GM12864 (cell line): ENCODE data around the gene ROMO1.
"Not testable (repeated sequence)": the region's sequence is repeated elsewhere in the genome, so short reads cannot be mapped to it uniquely, and the experiment has no call there.

ENCODE experiments used
- DNase-seq: peaks from one replicate; pipeline ENCODE4 v3.0.0-alpha.2; 2011; ENCODE audit warnings: low read depth
- H3K4me3 ChIP-seq: 2 replicates; pipeline ENCODE4 v1.5.1; 2011; ENCODE audit warnings: mild to moderate bottlenecking, low read depth, low read length, control low read depth
- TF ChIP-seq, protein P1 (sequence below): IDR thresholded peaks from 2 replicates; pipeline ENCODE4 v1.5.1; 2011; ENCODE audit warnings: low read depth, mild to moderate bottlenecking, moderate library complexity, low read length, control low read depth, inconsistent platforms; ENCODE audit errors: missing control alignments

Gene ROMO1

DNA sequence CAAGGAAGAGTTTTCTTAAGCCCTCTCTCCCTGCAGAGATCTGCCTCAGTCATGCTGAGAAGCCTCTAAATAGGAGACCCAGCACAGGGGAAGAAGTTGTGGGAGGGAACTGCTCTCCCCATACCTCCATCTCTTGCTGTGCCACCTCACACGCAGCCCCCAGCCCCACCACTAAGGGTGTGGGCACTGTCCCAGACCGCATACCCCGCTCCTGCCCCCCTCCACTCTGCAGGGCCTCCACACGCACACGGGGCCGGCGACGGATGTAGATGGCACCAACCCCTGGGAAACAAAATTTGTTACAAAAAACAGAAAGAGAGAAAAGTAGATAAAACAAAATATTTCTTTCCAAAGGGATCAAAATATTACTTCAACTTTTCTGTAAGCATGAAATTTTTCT, 24.3 kb upstream of the ROMO1 start:
- no peak for DNase-seq
- TF ChIP-seq, protein P1, sequence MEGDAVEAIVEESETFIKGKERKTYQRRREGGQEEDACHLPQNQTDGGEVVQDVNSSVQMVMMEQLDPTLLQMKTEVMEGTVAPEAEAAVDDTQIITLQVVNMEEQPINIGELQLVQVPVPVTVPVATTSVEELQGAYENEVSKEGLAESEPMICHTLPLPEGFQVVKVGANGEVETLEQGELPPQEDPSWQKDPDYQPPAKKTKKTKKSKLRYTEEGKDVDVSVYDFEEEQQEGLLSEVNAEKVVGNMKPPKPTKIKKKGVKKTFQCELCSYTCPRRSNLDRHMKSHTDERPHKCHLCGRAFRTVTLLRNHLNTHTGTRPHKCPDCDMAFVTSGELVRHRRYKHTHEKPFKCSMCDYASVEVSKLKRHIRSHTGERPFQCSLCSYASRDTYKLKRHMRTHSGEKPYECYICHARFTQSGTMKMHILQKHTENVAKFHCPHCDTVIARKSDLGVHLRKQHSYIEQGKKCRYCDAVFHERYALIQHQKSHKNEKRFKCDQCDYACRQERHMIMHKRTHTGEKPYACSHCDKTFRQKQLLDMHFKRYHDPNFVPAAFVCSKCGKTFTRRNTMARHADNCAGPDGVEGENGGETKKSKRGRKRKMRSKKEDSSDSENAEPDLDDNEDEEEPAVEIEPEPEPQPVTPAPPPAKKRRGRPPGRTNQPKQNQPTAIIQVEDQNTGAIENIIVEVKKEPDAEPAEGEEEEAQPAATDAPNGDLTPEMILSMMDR: no peak
- H3K4me3 ChIP-seq: no peak overlapping the region

DNA sequence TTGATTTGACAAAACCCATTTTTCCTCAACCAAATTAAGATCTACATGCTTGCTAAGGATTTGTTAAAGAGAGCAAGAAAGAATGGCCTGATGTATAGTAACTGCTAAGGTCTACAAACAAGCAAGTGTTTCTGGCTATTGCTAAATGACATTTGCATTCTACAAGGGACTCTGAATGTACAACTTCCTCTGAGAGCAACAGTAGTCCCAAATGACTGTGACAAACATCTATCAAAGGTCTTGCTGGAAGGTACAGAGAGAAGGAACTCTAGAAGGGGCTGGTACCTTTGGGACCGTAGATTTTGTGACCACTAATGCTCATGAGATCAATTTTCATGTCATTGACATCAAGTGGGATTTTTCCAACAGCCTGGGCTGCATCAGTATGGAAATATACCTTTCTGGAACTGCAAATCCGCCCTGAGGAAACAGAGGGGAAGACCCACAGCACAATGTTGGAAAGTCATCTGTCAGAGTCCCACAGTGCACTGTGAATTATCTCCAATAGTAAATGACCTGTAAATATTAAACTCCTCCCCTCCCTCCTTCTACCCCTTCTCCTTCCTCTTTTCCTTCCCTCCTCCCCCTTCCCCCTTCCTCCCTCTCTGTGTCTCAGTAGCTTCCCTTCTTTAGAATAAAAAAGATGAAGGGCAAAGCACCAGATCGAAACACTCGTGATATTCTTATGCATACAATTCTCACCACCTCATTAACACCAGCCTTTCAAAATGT, 18.6 kb upstream of the ROMO1 start:
- TF ChIP-seq, protein P1: no peak
- DNase-seq: no peak
- no peak overlapping the region for H3K4me3 ChIP-seq

DNA sequence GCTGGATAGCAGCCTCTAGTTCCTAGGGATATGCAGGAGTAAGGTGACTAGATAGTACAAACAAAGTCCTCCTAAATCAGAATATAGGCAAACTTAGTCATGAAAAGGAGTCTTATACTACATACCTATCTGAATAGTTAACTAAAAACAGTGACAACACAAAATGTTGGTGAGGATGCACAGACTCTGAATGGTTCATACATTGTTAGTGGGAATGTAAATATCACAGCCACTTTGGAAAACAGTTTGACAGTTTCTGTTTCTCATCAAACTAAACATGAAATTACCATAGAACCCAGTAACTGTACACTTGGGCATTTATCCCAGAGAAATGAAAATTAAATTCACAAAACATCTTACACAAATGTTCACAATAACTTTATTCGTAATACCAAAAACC, 17.2 kb upstream of the ROMO1 start:
- no peak overlapping the region for H3K4me3 ChIP-seq
- TF ChIP-seq, protein P1: no peak
- DNase-seq: no peak

DNA sequence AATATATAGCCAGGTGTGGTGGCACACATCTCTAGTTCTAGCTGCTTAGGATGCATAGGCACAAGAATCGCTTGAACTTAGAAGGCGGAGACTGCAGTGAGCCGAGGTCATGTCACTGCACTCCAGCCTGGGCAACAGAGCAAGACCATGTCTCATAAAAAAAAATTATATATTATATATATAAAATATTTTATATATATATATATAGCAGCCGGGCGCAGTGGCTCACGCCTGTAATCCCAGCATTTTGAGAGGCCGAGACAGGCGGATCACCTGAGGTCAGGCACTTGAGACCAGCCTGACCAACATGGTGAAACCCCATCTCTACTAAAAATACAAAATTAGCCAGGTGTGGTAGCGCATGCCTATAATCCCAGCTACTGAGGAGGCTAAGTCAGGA, 13.8 kb upstream of the ROMO1 start:
- H3K4me3 ChIP-seq, DNase-seq: not testable (repeated sequence)

DNA sequence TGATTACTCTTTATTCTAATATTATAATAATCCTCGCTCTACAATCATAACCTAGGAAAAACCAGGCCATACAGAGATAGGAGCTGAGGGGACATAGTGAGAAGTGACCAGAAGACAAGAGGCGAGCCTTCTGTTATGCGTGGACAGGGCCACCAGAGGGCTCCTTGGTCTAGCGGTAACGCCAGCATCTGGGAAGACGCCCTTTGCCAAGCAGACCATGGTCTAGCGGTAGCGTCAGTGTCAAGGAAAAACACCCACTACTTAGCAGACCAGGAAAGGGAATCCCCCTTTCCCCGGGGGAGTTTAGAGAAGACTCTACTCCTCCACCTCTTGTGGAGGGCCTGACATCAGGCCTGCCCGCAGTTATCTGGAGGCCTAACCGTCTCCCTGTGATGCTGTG, 12.3 kb upstream of the ROMO1 start:
- TF ChIP-seq, protein P1: peak; percentile 9
- H3K4me3 ChIP-seq, DNase-seq: not testable (repeated sequence)

DNA sequence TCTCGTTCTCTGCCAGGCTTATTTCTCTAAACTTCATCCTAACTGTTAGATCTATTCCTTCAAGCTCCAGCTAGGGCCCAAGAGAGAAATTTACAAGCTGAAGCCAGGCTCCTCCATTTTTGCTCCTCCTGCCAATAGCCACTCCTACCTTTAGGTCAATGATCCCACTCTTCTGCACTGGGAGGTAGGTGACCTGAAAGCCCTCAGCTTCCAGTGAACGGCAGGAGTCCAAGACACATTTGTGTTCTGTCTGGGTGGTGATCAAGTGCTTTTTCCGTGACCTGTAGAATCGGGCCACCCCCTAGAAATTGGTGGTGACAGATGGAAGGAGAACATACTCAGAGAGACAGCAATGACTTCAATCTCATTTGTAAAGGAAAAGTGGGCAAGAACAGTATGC, 8.9 kb upstream of the ROMO1 start:
- TF ChIP-seq, protein P1: no peak
- no peak overlapping the region for H3K4me3 ChIP-seq
- no peak for DNase-seq

DNA sequence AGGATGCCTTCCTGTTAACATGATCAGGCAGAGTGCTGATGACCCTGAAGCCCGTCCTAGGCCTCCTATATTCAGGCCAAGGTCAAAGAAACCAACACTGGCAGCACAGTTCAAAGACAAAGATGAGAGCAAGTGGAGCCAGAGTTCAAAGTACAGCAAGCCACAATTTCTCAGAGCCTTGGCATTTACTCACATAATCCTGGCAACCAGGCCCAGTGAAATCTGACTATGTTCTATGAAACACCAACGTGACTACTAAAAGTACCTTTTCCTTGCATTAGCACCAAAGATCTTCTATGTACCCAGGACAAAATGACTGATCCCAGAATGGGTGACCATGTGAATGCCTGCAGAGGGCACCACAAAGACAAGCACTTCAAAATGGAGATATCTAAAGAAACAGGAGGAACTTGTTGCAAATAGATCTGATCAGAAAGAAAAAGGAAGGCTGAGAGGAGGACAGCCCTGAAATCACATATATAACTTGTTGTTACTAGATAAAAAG, 3.9 kb upstream of the ROMO1 start:
- TF ChIP-seq, protein P1: no peak
- H3K4me3 ChIP-seq: no peak overlapping the region
- no peak for DNase-seq
